HG03039 (cell line): ENCODE measurements around the gene SKIDA1.
A peak's percentile ranks its signal among the peaks of the same experiment; 100 is the strongest.
"Not testable (repeated sequence)": the region's sequence is repeated elsewhere in the genome, so short reads cannot be mapped to it uniquely, and the experiment has no call there.

Experiments used
- ATAC-seq: cut with Tn5 transposase; IDR thresholded peaks from one replicate; pipeline ENCODE4 v1.9.1; 2021; ENCODE audit warnings: mild to moderate bottlenecking, moderate library complexity; ENCODE audit not compliant: unreplicated experiment

Gene SKIDA1

DNA sequence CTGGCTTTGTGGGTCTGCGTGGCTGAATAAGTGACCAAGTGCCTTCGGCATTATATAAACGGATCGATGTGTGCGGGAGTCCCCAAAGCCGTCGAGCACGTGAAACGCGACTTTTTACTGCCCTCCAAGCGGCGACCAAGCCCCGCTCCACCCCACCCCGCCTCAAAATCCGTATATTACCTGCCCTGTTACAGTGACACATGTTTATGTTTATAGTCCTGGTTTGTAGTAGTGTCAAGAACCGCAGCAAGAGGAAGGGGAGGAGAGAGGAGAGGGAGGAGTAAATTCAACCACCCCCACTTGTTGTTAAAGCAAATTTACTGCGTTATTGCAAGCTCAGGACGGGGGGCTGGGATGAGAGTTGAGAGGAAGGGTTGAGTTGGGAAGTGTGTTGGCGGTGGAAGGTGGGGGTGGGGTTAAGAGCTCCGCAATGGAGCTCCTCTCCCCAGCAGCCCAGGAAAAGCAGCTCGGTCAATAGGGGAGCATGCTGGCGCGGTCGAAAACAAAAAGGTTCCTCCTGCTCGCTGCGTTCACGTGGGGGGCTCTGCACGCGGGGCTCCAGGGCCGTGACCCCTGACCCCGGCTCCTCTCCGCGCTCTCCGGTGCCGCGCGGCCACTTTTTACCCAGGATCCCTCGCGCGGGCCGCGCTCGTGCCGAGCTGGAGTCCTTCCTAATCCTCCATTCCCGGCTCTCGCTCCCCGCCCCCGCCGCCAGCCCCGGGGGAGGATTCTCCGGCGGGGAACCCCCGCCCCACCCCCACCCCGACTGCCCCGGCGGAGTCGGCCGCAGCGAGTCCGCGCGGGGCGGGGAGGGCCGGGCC is at the start of gene SKIDA1:
SKIDA1 (minus strand) TSS at position 316 of the 821 bp plus-strand sequence. CDS start 7,860 bp downstream, outside the sequence.
- ATAC-seq = peak; percentile 49

DNA sequence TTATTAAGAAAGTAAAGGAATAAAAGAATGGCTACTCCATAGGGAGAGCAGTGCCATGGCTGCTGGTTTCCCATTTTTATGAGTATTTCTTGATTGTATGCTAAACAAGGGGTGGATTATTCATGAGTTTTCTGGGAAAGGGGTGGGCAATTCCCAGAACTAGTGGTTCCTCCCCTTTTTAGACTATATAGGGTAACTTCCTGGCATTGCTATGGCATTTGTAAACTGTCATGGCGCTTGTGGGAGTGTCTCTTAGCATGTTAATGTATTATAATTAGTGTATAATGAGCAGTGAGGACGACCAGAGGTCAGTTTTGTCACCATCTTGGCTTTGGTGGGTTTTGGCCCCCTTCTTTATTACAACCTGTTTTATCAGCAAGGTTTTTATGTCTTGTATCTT is 49.0 kb upstream of the SKIDA1 start:
- ATAC-seq = not testable (repeated sequence)

DNA sequence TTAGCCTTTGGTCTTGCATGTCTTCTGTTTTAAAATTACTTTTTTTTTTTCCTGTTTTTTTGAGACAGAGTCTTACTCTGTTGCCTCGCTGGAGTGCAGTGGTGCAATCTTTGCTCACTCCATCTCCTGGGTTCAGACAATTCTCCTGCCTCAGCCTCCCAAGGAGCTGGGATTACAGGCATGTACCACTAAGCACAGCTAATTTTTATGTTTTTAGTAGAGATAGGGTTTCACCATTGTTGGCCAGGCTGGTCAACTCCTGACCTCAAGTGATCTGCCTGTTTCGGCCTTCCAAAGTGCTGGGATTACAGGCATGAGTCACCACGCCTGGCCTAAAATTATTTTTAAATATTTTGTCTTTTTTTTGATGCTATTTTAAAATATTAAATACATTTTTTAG is 47.1 kb upstream of the SKIDA1 start:
- no peak for ATAC-seq

DNA sequence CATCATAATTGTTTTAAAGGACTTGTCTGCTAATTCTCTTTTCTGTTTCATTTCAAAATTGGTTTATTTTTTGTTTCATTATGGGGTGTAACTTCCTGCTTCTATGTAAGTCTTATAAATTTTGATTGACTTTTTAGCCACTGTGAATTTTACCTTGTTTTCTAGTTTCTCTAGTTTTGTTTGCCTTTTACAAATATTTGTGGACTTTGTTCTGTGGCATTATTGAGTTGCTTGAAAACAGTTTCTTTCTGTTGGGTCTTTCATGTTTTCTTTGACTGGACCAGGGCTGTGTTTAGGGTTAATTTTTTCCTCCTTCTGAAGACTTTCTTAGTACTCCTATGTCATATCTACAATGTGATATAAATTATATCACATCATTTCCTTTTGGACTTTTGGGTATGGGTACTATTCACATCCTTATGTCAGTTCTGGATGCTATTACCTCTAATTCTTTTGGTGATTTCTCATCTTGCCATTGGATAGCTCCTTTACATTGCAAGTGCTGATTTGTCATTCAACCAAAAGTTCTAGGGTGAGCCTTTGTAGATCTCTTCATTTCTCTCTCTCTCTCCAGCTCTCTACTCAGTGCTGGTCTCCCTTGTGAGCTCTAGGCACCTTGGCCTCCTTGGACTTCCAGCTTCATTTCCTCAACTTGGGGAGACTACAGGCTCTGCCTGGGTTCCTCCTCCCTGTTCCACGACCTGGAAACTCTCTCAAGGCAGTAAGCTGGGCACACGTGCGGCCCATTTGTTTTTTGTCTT is 45.5 kb upstream of the SKIDA1 start:
- no peak for ATAC-seq

DNA sequence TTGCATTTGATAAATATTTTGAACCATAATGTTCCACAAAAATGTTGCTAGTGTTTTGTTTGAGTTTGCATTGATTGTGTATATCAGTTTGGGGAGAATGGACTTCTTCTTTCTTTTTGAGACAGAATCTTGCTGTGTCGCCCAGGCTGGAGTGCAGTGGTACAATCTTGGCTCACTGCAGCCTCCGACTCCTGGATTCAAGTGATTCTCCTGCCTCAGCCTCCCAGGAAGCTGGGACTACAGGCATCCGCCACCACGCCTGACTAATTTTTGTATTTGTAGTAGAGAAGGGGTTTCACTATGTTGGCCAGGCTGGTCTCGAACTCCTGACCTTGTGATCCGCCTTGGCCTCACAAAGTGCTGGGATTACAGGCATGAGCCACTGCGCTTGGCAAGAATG is 33.5 kb upstream of the SKIDA1 start:
- ATAC-seq = not testable (repeated sequence)

DNA sequence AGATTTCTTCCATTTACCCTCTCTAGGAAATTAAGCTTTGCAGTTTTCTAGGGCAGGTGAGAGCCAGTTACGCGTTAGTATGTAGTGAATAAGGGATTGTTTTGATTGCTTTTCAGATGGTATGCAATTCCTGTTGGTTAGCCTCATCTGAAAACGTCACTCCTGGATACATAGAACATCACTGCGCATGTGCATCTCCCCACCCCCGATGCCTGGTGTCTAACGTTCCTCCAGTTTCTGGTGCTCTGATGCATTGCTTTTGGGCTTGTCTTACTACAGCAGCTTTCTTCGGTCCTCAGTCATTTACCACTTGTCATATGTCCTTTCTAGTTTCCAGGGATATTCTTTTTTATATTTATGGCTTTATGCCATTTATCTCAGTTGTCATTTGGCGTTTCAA is 31.0 kb upstream of the SKIDA1 start:
- no peak for ATAC-seq

DNA sequence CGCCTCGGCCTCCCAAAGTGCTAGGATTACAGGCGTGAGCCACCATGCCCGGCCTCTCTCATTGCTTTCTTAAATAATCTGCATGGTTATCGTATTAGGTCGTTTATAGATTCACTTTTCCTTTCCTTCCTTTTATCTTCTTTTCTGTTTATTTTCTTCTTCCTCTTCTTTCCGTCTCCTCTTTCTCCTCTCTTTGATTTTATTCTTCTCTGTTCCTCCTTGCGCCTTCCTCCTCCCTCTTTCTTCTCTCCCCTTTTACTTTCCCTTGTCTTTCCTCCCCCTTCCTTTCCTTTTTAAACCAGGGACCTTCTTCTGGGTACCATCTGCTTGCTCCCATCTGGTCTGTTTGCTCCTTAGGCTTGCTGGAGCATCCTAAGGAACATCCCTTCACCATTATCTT is 27.2 kb upstream of the SKIDA1 start:
- ATAC-seq = no peak

DNA sequence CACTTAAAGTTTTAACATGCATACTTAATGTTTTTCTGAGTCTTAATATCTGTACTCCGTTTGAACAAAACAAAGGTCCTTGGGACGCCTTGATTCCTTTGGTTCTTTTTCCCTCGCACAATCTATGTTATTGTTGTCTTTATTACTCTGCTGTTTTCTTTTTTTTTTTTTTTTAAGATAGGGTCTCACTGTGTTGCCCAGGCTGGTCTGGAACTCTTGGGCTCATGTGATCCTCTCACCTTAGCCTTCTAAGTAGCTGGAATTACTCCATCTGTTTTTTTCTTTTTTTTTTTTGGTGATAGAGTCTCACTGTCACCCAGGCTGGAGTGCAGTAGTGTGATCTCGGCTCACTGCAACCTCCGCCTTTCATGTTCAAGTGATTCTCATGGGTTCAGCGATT is 21.8 kb upstream of the SKIDA1 start:
- ATAC-seq = no peak

DNA sequence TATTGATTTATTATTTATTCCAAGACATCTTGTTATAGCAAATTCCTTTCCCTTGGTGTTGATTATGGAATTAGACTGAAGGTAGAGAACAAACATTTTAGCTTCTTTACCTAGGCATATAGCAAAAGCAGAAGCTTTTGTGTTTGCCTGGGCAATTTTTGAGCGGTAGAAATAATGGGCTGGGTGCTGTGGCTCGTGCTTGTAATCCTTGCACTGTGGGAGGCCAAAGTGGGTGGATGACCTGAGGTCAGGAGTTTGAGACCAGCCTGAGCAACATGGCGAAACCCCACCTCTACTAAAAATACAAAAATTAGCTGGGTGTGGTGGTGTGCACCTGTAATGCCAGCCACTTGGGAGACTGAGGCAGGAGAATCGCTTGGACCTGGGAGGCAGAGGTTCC is 15.2 kb upstream of the SKIDA1 start:
- ATAC-seq = not testable (repeated sequence)

DNA sequence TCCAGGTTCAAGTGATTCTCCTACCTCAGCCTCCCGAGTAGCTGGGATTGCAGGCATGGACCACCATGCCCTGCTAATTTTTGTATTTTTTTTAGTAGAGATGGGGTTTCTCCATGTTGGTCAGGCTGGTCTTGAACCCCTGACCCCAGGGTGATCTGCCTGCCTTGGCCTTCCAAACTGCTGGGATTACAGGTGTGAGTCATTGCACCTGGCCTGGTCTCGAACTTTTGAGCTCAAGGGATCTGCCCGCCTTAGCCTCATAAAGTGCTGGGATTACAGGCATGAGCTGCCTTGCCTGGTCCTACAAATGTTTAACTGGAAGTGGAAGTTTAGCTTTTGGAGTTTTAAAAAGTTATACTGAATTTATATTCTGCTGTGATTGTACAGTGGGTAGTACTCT is 11.4 kb upstream of the SKIDA1 start:
- no peak for ATAC-seq

DNA sequence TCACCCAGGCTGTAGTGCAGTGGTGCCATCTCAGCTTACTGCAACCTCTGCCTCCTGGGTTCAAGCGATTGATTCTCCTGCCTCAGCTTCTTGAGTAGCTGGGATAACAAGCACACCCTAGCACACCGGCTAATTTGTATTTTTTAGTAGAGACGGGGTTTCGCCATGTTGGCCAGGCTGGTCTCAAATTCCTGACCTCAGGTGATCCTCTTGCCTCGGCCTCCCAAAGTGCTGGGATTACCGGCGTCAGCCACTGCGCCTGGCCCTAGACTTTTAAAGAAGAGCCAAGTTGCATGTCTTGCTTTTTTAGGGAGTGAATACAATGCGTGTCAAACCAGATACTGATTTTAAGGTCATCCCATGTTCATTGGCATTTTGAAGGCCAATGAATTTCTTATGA is 10.5 kb upstream of the SKIDA1 start:
- not testable (repeated sequence) for ATAC-seq

DNA sequence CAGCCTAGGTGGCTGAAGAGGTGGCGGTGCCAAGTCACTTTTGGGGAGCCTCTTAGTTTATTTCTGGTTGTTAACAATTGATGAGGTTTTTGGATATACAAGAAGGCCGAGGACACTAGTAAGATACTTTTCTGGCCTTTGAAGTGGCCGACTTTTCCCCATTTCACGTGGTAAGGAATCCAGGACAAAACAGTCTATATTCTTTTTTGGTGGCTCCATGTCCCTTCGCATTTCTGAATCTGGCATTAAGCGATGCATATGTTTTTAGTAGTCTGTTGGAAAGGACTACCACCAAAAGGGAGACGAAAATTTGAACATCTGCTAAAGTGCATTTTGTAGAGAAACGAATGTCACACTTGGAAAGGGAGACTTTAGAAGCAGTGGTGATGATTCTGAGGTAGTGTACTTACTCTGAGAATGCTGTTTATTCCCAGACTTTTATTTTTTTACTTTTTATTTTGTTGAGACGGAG is 10.0 kb upstream of the SKIDA1 start:
- ATAC-seq = no peak

DNA sequence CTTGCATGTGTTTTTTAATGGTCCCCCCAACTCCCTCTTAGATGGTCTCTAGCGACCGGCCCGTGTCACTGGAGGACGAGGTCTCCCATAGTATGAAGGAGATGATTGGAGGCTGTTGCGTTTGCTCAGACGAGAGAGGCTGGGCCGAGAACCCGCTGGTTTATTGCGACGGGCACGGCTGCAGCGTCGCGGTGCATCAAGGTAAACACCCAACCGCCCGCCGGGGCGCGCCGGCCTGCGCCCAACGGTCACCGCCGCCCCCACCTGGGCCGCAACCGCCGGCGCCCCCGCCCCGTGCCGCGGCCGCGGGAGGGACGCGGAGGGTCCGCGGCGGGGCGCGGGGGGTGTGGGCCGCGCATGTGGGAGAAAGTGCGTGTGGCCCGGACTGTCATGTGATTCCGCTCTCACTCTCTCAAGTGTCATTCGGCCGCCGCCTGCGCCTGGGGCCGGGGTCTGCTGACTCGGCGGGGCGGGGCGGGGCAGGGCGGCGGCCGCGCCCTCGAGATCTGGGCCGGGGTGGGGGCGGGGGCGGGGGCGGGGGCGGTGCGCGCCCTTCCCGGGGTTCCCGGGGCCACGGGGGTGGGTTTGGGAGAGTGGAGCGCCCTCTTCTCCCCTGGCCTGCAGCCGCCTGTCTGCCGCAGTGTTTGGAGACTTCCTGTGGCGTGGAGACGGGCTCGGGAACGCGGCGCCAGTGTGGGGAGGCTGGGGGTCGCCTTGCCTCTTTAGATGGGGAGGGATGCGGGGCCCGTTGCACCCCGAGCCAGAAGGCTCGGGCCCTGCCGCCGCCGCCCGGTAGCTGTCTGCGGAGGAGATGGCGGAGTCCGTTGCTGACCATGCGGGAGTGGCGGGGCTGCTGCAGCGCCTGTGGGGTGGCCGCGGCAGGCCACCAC is 9.4 kb upstream of the SKIDA1 start:
- peak; percentile 14 for ATAC-seq

DNA sequence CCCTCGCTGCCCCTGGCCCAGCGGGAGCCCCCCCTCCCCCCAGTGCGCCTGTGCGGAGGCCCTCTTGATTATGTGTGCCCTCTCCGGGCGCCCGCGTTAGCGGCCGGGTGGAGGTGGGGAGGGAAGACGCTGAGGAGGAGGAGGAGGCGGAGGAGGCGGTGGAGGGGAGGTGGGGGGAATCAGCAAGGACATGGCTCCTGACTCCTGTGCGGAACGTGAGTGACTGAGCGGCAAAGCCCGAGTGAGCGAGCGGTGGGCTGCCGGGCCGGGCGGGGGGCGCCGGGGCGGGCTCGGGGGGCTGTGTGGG is 8.8 kb upstream of the SKIDA1 start:
- no peak for ATAC-seq

DNA sequence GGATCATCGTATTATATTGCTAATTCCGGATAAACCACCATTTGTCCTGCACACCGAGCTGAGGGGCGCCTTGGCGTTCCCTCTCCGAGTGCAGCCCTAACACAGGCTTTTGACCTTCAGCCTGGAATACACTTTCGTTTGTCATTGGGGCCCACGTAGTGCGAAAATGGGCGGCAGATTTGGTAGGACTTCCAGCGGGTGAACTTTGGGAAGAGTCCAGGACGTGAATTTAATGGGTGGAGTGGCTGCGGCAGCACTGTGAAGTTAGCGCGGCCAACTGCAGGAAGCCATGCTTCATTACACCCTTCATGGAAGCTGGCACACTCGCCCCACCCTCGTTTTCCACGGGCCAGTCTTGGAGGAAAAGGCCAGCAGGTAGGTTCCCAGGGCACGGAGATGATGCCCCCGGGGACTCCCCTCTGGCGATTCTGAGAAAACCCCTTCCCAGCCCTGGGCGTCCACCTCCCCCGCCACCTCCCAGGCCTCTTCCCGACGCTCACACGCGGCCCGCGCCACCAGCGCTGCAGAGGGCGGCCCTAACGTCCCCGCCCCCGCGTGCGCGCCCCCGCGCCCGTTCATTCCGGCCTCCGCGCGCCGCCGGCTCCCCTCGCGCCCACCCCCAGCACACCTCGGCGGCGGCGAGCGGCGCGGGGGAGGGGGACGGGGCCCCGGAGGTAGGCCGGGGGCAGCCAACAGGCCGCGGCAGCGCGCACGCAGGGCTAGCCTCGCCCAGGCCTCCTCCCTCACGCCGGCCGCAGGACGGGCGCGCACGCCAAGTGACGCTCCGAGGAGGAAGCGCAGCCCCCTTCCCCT is 8.2 kb upstream of the SKIDA1 start, which contains the start of gene MLLT10:
MLLT10 (plus strand) TSS at position 766 of the 813 bp plus-strand sequence. CDS start 413 bp downstream, outside the sequence.
- ATAC-seq = peak; percentile 86

DNA sequence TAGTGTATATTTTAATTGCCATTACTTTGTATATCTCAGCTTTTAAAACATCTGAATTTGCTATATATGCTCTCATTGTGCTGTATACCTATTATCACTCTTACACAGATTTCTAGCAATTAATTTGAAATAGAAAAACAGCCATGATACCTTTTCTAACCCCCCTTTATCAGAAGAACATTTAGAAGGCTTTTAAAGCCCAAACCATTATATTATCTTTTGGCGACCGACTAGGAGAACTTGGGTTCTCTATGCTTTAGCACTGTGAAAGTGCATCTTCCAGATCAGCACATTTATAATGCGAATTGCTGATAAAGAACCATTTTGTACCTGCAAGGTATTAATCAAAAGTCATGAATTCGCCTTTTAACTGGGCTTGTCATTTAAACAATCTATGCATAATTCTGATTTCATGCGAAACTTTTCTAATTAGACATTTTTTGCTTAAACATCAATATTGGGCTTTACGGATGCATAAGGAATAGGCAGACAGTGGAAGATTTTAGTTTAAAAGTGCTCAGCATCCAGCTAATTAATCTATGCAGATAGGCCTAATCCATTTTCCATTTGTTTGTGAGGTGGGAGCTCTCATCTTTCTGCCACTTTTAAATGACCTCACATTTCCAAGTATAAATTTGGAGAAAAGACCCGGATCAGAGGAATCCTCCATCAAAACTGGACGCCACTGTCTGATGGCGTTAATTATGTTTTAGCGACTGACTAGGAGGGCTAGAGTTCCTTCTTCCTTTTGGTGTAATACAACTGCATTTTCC is 7.4 kb upstream of the SKIDA1 start:
- no peak for ATAC-seq

DNA sequence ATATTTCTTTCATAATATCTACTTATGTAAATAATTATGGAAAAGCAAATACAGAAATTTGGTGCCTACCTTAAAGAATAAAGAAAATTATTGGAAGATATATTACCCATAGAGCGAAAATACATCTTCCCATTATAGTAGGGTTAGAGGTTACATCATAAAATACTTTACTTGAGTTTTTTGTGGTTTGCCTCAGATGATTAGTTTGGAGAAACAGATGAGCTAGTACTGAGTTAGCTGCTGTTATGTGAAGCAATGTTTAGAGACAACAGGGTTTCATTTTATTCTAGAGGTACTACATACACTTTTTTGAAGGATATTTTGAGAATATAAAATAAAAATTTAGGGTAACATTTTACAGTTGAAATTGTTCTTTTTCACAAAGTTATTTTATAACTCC is 5.7 kb upstream of the SKIDA1 start:
- no peak for ATAC-seq

DNA sequence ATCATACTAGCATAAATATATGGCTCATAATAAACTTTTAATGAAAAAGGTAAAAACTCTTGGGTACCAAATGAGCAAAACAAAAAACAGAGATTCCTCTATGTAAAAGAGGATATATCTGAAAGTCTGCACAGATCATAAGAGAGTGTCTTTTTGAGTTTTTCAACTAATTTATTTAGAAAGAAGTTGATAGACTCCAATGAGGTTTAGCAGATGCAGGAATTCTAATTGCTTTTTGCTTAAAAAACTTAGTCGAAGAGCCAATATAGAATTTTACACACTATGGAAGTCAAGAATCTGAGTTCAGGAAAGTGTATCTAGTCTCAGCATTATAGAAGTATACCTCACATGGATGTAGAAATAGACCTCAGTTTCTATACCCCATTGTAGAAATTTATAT is 5.2 kb upstream of the SKIDA1 start:
- no peak for ATAC-seq

DNA sequence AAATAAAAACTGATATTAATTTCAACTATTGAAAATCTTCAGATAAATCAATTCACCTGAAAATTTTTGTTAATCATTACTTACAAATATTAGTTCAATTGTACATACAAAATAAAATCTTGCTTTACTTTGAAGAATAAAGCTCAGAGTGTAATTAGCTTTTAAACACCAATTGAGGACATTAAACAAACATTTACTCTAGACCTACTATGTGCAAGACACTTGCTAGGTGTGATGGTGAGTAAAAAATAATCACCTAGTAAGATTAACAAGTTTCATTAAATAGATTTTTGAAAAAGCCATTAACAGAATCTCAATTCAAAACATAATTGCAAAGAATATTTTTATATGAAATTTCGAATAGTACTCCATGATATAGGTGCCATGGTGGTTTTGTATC is 4.7 kb upstream of the SKIDA1 start:
- ATAC-seq = no peak
